HG03108 (cell line): Measurements from ENCODE around the gene TTI1.
"Not testable (repeated sequence)": the region's sequence is repeated elsewhere in the genome, so short reads cannot be mapped to it uniquely, and the experiment has no call there.

Source experiments
- ATAC-seq: cut with Tn5 transposase; IDR thresholded peaks from one replicate; pipeline ENCODE4 v1.9.1; 2021; ENCODE audit warnings: moderate library complexity; ENCODE audit not compliant: unreplicated experiment

TTI1 gene

DNA sequence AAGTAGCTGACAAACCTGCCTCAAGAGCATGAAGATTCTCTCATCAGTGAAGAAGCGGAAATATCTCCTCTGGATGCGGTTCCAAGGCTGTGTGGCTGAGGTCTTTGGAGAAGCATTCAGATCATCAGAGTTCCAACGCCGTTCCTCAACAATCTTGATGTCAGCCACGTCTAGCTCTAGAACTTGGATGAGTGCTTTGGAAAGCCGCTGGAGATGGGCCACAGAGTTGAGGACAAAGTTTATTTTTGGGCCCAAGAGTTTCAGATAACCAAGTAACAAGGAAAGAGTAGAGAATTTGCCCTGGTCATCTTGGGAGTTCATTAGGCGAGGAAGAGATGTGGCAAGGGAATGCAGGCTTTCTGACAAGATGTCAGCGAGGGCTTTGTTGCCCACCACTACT lies 20.9 kb downstream of the TTI1 start:
- no peak for ATAC-seq

GRCh38 chr20:38011696-38012095 lies 21.6 kb downstream of the TTI1 start:
- no peak for ATAC-seq

GRCh38 chr20:38009416-38009815 lies 23.8 kb downstream of the TTI1 start:
- not testable (repeated sequence) for ATAC-seq

DNA sequence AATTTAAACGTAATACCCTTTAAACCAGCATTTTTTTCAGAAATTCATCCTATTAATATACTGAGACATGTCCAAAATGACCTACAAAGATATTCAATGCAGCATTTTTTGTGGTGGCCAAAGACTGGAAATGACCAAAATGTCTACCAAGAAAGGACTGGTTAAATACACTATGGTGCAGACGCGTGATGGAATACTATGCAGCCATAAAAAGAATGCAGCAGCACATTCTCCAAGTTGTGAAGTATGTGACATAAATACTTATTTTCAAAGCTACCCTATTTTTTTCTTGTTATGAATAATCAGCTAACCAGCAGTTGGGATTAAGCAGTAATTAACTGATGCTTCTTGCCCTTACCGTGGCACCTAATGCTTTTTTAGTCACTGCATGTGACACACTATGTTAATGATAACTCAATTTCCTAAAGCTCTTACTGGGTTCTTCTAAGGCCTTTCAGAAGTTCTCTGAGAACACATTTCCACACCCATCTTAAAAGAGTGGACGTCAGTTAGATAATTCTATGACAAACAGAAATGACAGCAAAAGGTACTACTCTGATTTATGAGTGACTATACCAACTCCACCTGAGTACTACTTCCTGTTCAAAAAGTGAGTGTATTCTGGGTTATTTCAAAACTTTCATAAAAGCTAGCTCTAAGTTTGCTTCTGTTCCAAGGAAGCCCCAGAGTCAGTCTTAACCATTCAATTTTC lies 24.9 kb downstream of the TTI1 start:
- no peak for ATAC-seq

- ATAC-seq, result no peak
Observed at GRCh38 chr20:38007526-38007925, 25.7 kb downstream of the TTI1 start.

DNA sequence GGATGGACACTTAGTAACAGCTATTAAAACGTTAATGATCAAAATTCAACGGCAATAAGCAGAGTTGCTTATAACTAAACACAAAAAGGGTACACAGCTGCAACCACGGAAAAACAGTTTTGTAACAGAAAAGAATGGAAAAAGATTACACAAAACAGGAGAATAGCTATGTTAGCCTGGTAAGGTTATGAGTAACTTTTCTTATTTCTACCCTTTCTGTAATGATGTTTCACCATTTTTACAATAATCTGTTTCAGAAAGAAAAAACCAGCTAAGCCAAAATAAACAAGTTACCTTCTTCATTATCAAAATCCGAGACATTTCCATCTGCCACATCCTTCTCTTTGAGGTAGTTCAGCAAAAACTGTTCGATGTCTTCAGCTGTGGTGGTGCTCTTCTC lies 27.4 kb downstream of the TTI1 start:
- ATAC-seq, result no peak

DNA sequence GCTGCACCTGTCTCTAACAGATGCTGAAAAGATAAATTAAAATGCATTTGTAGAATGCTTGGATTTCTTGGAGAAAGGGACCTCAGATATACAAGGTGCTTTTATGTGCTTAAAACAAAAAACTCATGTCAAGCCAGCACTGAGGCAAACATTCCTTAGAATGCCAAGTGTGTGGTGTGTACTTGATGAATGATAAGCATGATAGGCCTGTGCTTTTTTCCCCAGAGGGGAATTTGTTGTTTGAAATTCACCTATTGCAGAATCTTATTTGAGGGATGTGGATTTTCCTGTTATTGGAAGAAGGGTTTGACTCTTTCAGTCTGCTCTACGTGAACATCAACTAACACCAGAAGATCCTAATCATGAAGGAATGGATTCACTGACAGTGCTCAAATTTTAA lies 28.8 kb downstream of the TTI1 start:
- no peak for ATAC-seq

- ATAC-seq, result no peak
Observed at GRCh38 chr20:38002422-38002821, 30.8 kb downstream of the TTI1 start.

- ATAC-seq, result no peak
Observed at GRCh38 chr20:38001981-38002380, 31.3 kb downstream of the TTI1 start.

DNA sequence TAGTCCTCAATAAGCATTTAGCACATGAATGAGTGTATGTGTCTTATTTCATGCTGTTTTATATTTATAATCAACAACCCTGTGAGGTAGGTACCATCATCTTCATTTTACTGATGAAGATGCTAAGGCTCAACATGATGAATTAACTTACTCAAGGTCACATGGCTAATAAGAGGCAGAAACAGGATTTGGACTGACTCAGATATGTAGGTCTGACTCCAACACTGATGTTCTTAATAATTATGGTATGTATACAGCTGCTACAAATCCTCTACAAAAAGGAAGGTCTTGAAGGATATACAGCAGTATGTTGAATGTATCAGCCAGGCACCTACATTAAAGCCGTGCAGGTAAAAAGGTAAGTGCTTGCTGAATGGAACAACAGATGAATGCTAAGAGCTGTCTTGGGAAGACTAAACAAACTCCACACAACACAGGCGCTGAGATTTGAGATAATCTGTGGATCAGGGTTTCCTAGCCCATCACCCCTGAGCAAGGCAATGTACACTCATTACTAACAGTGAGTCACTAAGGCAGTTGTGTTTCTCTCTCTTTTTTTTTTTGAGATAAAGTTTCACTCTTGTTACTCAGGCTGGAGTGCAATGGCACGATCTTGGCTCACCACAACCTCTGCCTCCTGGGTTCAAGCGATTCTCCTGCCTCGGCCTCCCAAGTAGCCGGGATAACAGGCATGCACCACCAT lies 31.9 kb downstream of the TTI1 start:
- no peak for ATAC-seq

- ATAC-seq, result no peak
Observed at GRCh38 chr20:38000293-38000692, 33.0 kb downstream of the TTI1 start.

GRCh38 chr20:37999526-38000263 lies 33.6 kb downstream of the TTI1 start:
- ATAC-seq, result no peak

DNA sequence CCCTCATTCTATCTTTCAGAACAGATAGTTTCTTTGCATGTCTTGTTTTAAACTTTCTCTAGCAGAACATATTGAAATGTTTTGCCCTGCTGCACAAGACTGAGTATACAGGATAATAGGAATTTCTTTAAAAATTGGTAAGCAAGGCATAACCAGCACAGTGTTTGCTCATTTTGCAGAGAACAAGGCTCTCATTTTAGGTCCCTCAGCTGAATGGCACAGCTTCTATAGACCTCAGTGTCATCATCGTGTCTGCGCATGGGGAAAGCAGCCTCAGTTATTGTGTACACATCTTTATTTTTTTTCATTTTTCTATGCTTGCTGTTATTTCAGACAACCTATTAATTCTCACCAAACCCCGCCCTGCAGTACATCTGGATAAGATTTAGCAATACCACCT lies 35.7 kb downstream of the TTI1 start:
- no peak for ATAC-seq

GRCh38 chr20:37995856-37996605 lies 37.2 kb downstream of the TTI1 start:
- ATAC-seq, result no peak

DNA sequence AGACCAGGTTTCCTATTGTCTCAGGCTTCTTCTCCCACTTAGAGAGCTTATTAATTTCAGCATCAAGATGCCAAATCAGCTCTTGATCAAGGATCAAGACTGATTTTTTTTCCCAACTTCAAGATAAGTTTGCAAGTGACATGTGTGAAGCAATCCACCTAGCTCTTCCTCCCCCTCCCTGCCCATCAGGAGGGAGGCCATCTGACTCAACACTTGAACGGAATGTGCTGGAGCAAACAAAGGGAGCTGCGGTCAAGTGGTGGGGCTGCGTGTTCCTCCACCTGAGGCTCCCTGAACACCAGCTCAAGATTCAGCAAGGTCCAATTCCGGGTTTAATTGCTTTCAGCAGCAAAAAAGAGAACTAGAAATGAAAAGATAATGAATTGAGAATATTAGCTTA lies 38.7 kb downstream of the TTI1 start:
- ATAC-seq, result no peak

DNA sequence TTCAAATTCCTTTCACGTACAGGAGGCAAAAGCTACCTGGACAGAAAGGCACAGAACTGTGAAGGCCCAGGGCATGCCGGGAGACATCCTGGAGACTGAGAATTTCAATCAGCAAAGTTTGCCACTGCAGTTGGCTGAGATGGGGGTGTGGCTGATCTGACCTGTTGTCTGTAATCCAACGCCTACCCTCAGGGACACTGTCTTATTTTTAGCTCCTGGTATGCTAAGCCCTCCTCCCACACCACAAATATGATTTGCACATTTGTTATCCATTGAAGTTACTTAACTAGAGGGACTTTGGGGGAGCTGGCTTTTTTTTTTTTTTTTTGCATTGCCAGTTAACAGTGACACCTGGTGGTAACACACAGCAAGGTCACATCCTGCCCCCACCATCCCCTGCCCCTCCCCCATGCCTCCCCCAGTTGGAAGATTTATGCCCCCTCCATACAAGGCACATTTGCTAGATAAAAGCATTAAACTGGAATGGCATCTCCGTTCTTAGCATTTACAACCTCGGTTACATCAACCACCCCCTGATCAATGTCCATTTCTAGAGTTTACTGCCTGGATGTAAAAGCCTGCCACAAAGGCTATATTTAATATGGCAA lies 40.4 kb downstream of the TTI1 start:
- no peak for ATAC-seq

DNA sequence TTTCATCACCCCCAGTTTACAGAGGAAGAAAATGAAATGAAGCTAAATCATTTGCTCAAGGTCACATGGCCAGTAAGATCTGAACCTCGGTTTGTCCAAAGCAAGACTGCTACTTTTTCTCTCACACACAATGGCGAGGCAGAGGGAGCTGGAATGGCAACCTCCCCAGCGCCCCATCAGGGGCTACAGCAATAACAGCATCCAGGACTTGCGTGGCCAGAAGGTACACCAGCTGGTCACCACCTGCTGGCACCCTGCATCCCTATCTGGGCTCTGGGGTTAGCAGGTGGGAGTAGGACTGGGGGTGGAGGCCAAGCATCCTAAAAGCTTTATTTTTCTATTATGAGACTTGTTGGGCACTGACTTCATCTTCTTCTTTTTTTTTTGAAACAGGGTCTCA lies 41.3 kb downstream of the TTI1 start:
- ATAC-seq, result no peak

GRCh38 chr20:37991157-37991866 lies 41.9 kb downstream of the TTI1 start:
- ATAC-seq, result no peak

DNA sequence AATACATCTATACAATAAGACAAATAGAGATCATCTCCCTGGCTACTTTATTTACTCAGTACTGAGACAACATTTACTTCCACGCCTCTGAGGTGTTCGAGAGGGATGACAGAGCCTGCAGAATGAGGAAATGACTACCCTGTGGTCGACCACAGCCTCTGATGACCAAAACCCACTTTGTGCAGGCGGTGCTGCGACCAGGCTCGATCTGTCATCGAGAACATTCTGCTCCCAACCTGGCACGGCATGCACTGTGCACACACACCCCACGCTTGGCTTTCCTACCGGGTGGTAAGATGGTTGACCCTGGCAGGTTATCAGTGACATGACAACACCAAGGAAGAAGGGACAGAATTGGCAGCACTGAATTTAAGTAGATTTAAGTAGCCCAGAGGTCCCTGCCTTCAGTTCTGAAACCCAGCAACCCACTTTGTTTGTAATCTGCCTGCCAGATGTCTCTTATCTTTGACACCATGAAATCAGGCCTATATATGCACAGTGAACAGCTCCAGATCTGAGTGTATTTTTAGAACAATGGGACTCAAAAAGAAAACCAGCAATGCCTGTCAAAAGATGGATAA lies 42.6 kb downstream of the TTI1 start:
- peak; percentile 89 for ATAC-seq
